Measurements from ENCODE around the gene CDHR1.

DNA sequence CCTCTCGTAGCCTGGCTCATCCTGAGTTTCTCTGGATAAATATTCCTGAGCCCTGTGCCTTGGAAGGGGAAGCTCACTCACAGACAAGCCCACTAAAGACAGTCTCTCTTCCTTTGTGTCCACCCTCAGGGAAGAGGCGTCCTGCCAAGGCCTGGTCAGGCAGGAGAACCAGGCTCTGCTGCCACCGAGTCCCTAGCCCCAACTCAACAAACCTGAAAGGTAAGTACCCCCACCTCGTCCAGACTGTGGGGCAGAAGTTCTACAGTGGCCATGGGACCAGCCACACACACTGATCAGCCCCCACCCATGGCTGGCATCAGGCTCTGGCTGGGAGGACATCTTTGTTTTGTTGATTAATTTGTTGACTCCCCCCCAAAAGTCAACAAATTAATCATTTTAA, 18.0 kb upstream of the CDHR1 start:
- TF ChIP-seq, protein P1, sequence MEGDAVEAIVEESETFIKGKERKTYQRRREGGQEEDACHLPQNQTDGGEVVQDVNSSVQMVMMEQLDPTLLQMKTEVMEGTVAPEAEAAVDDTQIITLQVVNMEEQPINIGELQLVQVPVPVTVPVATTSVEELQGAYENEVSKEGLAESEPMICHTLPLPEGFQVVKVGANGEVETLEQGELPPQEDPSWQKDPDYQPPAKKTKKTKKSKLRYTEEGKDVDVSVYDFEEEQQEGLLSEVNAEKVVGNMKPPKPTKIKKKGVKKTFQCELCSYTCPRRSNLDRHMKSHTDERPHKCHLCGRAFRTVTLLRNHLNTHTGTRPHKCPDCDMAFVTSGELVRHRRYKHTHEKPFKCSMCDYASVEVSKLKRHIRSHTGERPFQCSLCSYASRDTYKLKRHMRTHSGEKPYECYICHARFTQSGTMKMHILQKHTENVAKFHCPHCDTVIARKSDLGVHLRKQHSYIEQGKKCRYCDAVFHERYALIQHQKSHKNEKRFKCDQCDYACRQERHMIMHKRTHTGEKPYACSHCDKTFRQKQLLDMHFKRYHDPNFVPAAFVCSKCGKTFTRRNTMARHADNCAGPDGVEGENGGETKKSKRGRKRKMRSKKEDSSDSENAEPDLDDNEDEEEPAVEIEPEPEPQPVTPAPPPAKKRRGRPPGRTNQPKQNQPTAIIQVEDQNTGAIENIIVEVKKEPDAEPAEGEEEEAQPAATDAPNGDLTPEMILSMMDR (IDR thresholded peaks at IDR 0.05; ENCODE audit: control extremely low read depth in 1 of 3, insufficient read depth in 1 of 3, low read depth in 1 of 3, low read length in 3 of 3): no peak
- TF ChIP-seq, protein P2, sequence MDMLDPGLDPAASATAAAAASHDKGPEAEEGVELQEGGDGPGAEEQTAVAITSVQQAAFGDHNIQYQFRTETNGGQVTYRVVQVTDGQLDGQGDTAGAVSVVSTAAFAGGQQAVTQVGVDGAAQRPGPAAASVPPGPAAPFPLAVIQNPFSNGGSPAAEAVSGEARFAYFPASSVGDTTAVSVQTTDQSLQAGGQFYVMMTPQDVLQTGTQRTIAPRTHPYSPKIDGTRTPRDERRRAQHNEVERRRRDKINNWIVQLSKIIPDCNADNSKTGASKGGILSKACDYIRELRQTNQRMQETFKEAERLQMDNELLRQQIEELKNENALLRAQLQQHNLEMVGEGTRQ (IDR thresholded peaks at IDR 0.05; ENCODE audit: low read length): no peak
- no peak for TF ChIP-seq RAD21 (IDR thresholded peaks at IDR 0.05 in 1 of 2, conservative IDR thresholded peaks at IDR 0.05 in 1 of 2; ENCODE audit: low read depth in 2 of 2, low read length in 2 of 2)
- no peak for TF ChIP-seq RNF2 (IDR thresholded peaks at IDR 0.05; ENCODE audit: borderline replicate concordance, low read depth, low read length, missing control alignments, poor library complexity, severe bottlenecking)
- no peak for TF ChIP-seq POLR2AphosphoS5 (IDR thresholded peaks at IDR 0.05; ENCODE audit: low read depth, low read length)
- TF ChIP-seq, protein P3, sequence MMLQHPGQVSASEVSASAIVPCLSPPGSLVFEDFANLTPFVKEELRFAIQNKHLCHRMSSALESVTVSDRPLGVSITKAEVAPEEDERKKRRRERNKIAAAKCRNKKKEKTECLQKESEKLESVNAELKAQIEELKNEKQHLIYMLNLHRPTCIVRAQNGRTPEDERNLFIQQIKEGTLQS (IDR thresholded peaks at IDR 0.05; ENCODE audit: insufficient read depth, low read depth, low read length): no peak
- TF ChIP-seq TAF1 (IDR thresholded peaks at IDR 0.05; ENCODE audit: low read depth, low read length): no peak
- no peak for TF ChIP-seq CREB1 (IDR thresholded peaks at IDR 0.05)

Data from H1 (cell line).